CD14-positive monocyte (primary cell): ENCODE data around the gene NCOA7. TPM values are rescaled to one million over a fixed set of nuclear protein-coding genes. Genes with fewer than 3 reads are reported as not detected.

Experiments used
- DNase-seq, 3 donors: peaks; one replicate each; pipeline ENCODE4 v3.0.0-alpha.2; 2011 to 2022
- H2AFZ ChIP-seq: 2 replicates; pipeline ENCODE4 v1.6.0; 2012; ENCODE audit warnings: mild to moderate bottlenecking, low read depth, low read length, inconsistent platforms; ENCODE audit not compliant: insufficient read depth, poor library complexity, severe bottlenecking
- H3K27ac ChIP-seq, 2 donors: 1 replicate in 1 of 2; 2 replicates in 1 of 2; pipeline ENCODE4 v1.5.1; 2012 to 2013; ENCODE audit warnings: low read length in 2 of 2, control low read depth in 1 of 2, inconsistent platforms in 1 of 2, low read depth in 1 of 2, mild to moderate bottlenecking in 1 of 2
- H3K27me3 ChIP-seq, 2 donors: one replicate each; pipeline versions ENCODE4 v1.6.0 to v1.6.1; 2011 to 2013; ENCODE audit warnings: low read length in 2 of 2; ENCODE audit not compliant: control insufficient read depth in 2 of 2, insufficient read depth in 2 of 2
- H3K36me3 ChIP-seq, 2 donors: replicated peaks in 1 of 2; 1 replicate in 1 of 2; 2 replicates in 1 of 2; pipeline versions ENCODE4 v1.5.1 to v1.6.1; 2012 to 2013; ENCODE audit warnings: low read length in 2 of 2, control low read depth in 1 of 2, inconsistent platforms in 1 of 2, mild to moderate bottlenecking in 1 of 2; ENCODE audit not compliant: insufficient read depth in 2 of 2, control insufficient read depth in 1 of 2
- H3K4me1 ChIP-seq, 2 donors: 1 replicate in 1 of 2; 2 replicates in 1 of 2; pipeline versions ENCODE4 v1.5.1 to v1.6.1; 2012 to 2013; ENCODE audit warnings: low read length in 2 of 2, control low read depth in 1 of 2, inconsistent platforms in 1 of 2, mild to moderate bottlenecking in 1 of 2, moderate library complexity in 1 of 2; ENCODE audit not compliant: insufficient read depth in 2 of 2, control insufficient read depth in 1 of 2
- H3K4me2 ChIP-seq: replicated peaks from 2 replicates; pipeline ENCODE3; 2012; ENCODE audit warnings: low read length, moderate library complexity, mild to moderate bottlenecking; ENCODE audit not compliant: poor library complexity, severe bottlenecking; ENCODE audit errors: extremely low read depth
- H3K4me3 ChIP-seq, 3 experiments: fragments of 200-600 bp in 1 of 3; sonication (generic) in 1 of 3; replicated peaks in 1 of 3; 1 replicate in 2 of 3; 2 replicates in 1 of 3; pipeline ENCODE4 v1.5.1; 2011 to 2013; ENCODE audit warnings: low read length in 3 of 3, mild to moderate bottlenecking in 3 of 3, control low read depth in 2 of 3, low read depth in 2 of 3, inconsistent platforms in 1 of 3, moderate library complexity in 1 of 3
- H3K79me2 ChIP-seq: 2 replicates; pipeline ENCODE4 v1.6.0; 2012; ENCODE audit warnings: mild to moderate bottlenecking, control low read depth, inconsistent platforms, low read length, moderate library complexity; ENCODE audit not compliant: insufficient read depth
- H3K9ac ChIP-seq: 2 replicates; pipeline ENCODE4 v1.6.0; 2017; ENCODE audit warnings: low read length, mild to moderate bottlenecking; ENCODE audit not compliant: insufficient read depth, poor library complexity, severe bottlenecking
- H3K9me3 ChIP-seq, 2 donors: replicated peaks in 1 of 2; 1 replicate in 1 of 2; 2 replicates in 1 of 2; pipeline versions ENCODE4 v1.5.1 to v1.6.1; 2012 to 2013; ENCODE audit warnings: low read length in 2 of 2, control low read depth in 1 of 2; ENCODE audit not compliant: control insufficient read depth in 1 of 2, insufficient read depth in 1 of 2
- H4K20me1 ChIP-seq: 2 replicates; pipeline ENCODE4 v1.6.0; 2012; ENCODE audit warnings: mild to moderate bottlenecking, low read length, control low read depth, moderate library complexity; ENCODE audit not compliant: insufficient read depth
- H3K27ac Mint-ChIP-seq, 7 donors: one replicate each; pipeline ENCODE4 v1.8.0; 2020; ENCODE audit warnings: mild to moderate bottlenecking in 7 of 7, mixed read lengths in 7 of 7, moderate library complexity in 6 of 7, inconsistent platforms in 2 of 7
- H3K27me3 Mint-ChIP-seq, 3 donors: one replicate each; pipeline ENCODE4 v1.8.0; 2021 to 2022; ENCODE audit warnings: low read depth in 3 of 3, mild to moderate bottlenecking in 3 of 3, mixed read lengths in 3 of 3, moderate library complexity in 3 of 3, inconsistent platforms in 1 of 3
- H3K36me3 Mint-ChIP-seq, 2 donors: one replicate each; pipeline ENCODE4 v1.8.0; 2020; ENCODE audit warnings: mixed read lengths in 2 of 2, inconsistent platforms in 1 of 2, mild to moderate bottlenecking in 1 of 2
- H3K4me1 Mint-ChIP-seq: one replicate; pipeline ENCODE4 v1.8.0; 2020; ENCODE audit warnings: mild to moderate bottlenecking, mixed read lengths
- H3K4me3 Mint-ChIP-seq, 2 donors: one replicate each; pipeline ENCODE4 v1.8.0; 2020; ENCODE audit warnings: mild to moderate bottlenecking in 2 of 2, mixed read lengths in 2 of 2, moderate library complexity in 1 of 2
- H3K9me3 Mint-ChIP-seq, 7 donors: one replicate each; pipeline ENCODE4 v1.8.0; 2020 to 2022; ENCODE audit warnings: mixed read lengths in 7 of 7, mild to moderate bottlenecking in 6 of 7, moderate library complexity in 6 of 7, inconsistent platforms in 2 of 7
- CTCF ChIP-seq: fragments of 200-600 bp; IDR thresholded peaks from one replicate; pipeline ENCODE4 v1.8.0; 2022; ENCODE audit warnings: antibody characterized with exemption, mild to moderate bottlenecking
- WGBS: methylation state at CpG from one replicate; pipeline ENCODE4 v1.1.5; 2013; ENCODE audit warnings: missing lambda C conversion rate; ENCODE audit not compliant: insufficient coverage; 5-methylcytosine and 5-hydroxymethylcytosine counted together
- intact Hi-C, 2 donors: fragments of 100-400 bp; cut with micrococcal nuclease; formaldehyde crosslinking; loops; one replicate each; pipeline versions ENCODE4 v1.15.0 to v1.15.1; 2023
- polyA plus RNA-seq, 3 donors: library from polyadenylated mRNA; depleted of rRNA in 1 of 3; unstranded in 2 of 3; stranded (reverse) in 1 of 3; fragments of 300-500 nt in 2 of 3; fragments of >200 nt in 1 of 3; fragmentation: Illumina TruSeq in 2 of 3; gene quantifications; 1 replicate in 2 of 3; 2 replicates in 1 of 3; pipeline ENCODE4 v1.2.3, GENCODE V29; 2012 to 2021

Gene NCOA7
- polyA plus RNA-seq, 3 donors: 8.3 to 21.9 (median 11.2) TPM

GRCh38 chr6:125821825-125822281 is 31.1 kb downstream of the NCOA7 start:
- Mint-ChIP-seq H3K4me1 (peaks cover 29% of the 10 kb centered on the region), H3K4me3 (no peak overlapping the region), H3K36me3 (peaks cover 20 to 30% of the 10 kb centered on the region in 2 donors), H3K27ac (no peak overlapping the region), H3K27me3 (peaks cover 0 to 2% (median 2%) of the 10 kb centered on the region in 3 donors), H3K9me3 (peaks cover 0 to 2% (median 0%) of the 10 kb centered on the region in 7 donors)
- Histone ChIP-seq H2AFZ (no peak overlapping the region), H3K9ac (no peak overlapping the region), H3K4me2 (no peak overlapping the region), H3K4me1 (peaks cover 6 to 11% of the 10 kb centered on the region in 2 donors), H3K27ac (no peak overlapping the region), H4K20me1 (no peaks in the 10 kb centered on the region), H3K27me3 (no peaks in the 10 kb centered on the region), H3K9me3 (no peaks in the 10 kb centered on the region), H3K36me3 (peaks cover 0 to 13% of the 10 kb centered on the region in 2 donors), H3K79me2 (peaks cover 2% of the 10 kb centered on the region), H3K4me3 (no peak overlapping the region)
- TF ChIP-seq CTCF: no peak
- 43% methylated on average over 1 of the region's 3 CpGs for WGBS
- DNase-seq: no peak
- intact Hi-C loops: no loop called here

GRCh38 chr6:125823180-125823579 is 32.4 kb downstream of the NCOA7 start:
- H2AFZ ChIP-seq: no peak overlapping the region
- no peaks in the 10 kb centered on the region for H4K20me1 ChIP-seq
- no peak overlapping the region for H3K9ac ChIP-seq
- Mint-ChIP-seq H3K4me1 (peaks cover 31% of the 10 kb centered on the region), H3K27ac (no peak overlapping the region), H3K27me3 (peaks cover 0 to 2% (median 2%) of the 10 kb centered on the region in 3 donors), H3K36me3 (peaks cover 18 to 25% of the 10 kb centered on the region in 2 donors), H3K9me3 (peaks cover 0 to 2% (median 0%) of the 10 kb centered on the region in 7 donors), H3K4me3 (no peak overlapping the region)
- peaks cover 0 to 13% of the 10 kb centered on the region in 2 donors for H3K36me3 ChIP-seq
- H3K9me3 ChIP-seq: no peaks in the 10 kb centered on the region
- peaks cover 17 to 19% of the 10 kb centered on the region in 2 donors for H3K4me1 ChIP-seq
- no peak for DNase-seq
- no CpG with 5 or more reads among the region's 2 CpGs for WGBS
- H3K27ac ChIP-seq: no peak overlapping the region
- H3K27me3 ChIP-seq: no peaks in the 10 kb centered on the region
- H3K79me2 ChIP-seq: peaks cover 2% of the 10 kb centered on the region
- no peak overlapping the region for H3K4me3 ChIP-seq
- no peak overlapping the region for H3K4me2 ChIP-seq
- TF ChIP-seq CTCF: no peak
- intact Hi-C loops: no loop called here
